GM19043 (cell line): ENCODE measurements around the gene VPREB3.

ENCODE experiments used
- ATAC-seq: cut with Tn5 transposase; IDR thresholded peaks from one replicate; pipeline ENCODE4 v1.9.1; 2021; ENCODE audit warnings: low read depth; ENCODE audit not compliant: unreplicated experiment

Gene VPREB3

GRCh38 chr22:23783265-23784150 lies 29.3 kb upstream of the VPREB3 start:
- no peak for ATAC-seq

DNA sequence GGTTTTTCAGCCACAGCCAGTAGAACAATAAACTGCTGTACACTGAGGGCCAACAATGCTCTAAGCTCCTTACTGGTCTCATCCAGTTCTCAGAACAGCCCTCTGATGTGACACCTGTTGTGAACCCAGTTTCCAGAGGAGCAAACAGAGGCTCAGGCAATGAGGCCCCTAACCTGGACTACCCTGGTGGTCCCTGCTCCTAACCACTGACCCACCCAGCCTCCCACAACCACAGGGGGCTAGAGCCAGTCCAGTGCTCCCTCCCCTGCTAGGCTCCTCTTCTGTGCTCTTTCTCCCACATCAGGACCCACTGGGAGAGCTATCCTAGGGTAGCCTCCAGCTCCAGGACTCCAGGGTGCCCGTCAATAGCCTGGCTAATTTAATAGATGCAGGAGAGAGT lies 28.5 kb upstream of the VPREB3 start:
- no peak for ATAC-seq

- ATAC-seq: no peak
Measured at GRCh38 chr22:23782252-23782651, 28.0 kb upstream of the VPREB3 start.

GRCh38 chr22:23781511-23782183 lies 27.4 kb upstream of the VPREB3 start:
- no peak for ATAC-seq

DNA sequence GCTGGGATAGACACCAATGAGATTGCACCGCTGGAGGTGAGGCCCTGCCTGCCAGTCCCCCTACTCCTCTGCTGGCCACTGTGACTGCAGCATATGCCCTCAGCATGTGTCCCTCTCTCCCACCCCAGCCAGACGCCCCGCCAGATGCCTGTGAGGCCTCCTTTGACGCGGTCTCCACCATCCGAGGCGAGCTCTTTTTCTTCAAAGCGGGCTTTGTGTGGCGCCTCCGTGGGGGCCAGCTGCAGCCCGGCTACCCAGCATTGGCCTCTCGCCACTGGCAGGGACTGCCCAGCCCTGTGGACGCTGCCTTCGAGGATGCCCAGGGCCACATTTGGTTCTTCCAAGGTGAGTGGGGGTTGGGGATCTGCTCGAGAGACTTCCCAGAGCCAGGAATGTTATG lies 26.8 kb upstream of the VPREB3 start:
- no peak for ATAC-seq

GRCh38 chr22:23780146-23780748 lies 26.0 kb upstream of the VPREB3 start:
- ATAC-seq: no peak

- no peak for ATAC-seq
Measured at GRCh38 chr22:23779731-23780130, 25.5 kb upstream of the VPREB3 start.

DNA sequence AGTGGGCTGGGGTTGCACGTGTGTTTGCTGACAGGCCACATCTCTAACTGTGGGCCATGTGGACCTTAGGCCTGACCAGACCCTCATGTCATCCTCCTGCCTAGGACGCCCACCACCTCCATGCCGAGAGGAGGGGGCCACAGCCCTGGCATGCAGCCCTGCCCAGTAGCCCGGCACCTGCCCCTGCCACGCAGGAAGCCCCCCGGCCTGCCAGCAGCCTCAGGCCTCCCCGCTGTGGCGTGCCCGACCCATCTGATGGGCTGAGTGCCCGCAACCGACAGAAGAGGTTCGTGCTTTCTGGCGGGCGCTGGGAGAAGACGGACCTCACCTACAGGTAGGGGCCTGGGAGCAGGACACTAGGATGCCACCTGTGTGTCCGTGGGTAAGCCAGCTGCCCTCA lies 24.9 kb upstream of the VPREB3 start:
- no peak for ATAC-seq

DNA sequence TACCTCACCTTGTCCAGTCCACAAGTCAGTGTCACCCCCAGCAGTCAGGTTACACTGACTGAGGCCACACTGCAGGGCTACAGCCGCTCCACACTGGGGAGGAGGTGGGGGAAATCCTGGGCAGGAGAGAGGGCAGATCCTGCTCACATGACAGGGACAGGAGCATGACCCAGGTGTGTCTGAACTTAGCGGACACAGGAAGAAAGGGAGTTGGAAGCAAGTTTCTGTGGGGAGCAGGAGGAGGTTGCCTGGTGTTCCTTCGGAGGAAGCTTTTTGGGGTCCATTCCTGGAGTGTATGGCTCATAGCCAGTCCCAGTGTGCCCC lies 24.3 kb upstream of the VPREB3 start:
- no peak for ATAC-seq

GRCh38 chr22:23777776-23778576 lies 23.8 kb upstream of the VPREB3 start:
- no peak for ATAC-seq

- ATAC-seq: no peak
Measured at GRCh38 chr22:23775779-23776375, 21.7 kb upstream of the VPREB3 start.

- ATAC-seq: no peak
Measured at GRCh38 chr22:23774922-23775436, 20.8 kb upstream of the VPREB3 start.

GRCh38 chr22:23774114-23774921 lies 20.1 kb upstream of the VPREB3 start:
- no peak for ATAC-seq

DNA sequence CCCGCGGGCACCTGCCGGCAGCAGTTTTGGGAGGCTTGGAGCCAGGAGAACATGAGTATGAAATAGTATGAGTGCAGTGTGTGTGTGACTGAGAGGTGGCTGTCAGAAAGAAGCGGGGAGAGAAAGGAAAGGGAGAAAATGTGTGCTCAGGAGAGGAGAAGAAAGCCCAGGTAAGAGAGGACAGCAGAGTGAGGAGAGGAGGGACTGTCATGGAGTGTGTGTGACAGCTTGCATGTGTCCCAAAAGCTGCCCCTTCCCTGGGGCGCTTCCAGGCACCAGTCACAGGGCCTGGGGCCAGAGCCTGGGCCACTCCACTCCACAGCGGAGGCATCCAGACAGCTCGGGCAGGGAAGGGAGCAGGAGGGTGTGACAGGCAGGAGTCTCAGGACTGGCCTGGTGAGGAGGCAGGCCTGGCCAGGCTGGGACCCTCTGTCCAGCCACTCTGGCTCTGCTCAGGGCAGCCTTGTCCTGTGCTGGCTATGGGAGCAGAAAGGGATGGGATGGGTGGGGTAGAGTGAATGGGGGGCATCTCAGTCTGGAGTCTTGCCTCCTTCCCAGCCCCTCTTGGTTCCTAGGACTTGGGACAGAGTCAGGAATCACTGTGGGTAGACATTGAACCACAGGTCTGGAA lies 19.4 kb upstream of the VPREB3 start:
- no peak for ATAC-seq

DNA sequence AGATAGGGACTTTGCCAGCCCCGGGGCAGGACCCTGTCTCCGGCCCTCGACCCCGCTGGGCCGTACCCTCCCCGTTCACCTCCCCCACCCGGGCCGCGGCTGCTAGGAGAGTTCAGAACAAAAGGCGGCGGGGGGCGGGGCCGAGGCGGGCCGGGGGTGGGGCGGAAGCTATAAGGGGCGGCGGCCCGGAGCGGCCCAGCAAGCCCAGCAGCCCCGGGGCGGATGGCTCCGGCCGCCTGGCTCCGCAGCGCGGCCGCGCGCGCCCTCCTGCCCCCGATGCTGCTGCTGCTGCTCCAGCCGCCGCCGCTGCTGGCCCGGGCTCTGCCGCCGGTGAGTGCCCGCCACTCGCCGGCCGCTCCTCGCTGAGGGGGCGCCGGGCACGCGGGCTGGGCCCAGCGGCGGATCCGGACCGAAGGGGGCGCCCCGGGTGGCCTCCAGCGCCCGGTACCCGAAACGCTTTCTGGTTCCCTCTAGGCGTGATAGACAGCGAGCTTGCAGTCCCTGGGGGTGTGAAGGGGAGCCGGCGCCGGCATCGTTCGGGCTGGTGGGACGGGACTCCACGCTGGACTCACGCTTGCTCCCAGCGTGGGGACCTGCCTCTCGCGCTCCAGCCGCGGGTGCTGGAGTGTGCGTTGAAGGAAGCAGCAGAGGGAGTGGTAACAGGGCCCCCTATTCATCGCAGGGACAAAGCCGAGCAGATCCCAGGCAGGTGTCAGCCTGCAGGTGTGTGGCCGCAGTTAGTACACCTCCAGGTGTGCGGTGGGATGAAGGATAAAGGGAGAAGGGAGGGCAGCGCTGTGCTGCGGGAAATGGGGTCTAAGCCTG lies 18.6 kb upstream of the VPREB3 start, which contains the start of gene MMP11:
TSS of gene MMP11 (plus strand) at position 201 of the 825 bp plus-strand sequence. CDS start at position 223, 22 bp downstream.
- ATAC-seq: no peak

DNA sequence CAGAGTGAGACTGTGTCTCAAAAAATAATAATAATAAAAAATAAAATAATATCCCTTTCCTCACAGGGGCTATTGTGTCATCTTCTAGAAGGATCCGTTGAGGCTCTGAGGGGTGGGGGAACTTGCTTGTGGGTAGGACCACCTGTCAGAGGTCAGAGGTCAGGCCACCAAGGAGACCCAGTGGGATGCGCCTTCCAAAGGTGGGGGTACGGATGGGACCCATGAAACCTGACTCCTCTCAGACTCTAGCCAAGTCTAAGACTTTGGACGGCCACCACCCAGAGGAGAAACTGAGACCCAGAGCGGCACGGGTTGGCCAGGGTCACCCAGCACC lies 18.1 kb upstream of the VPREB3 start:
- ATAC-seq: no peak

DNA sequence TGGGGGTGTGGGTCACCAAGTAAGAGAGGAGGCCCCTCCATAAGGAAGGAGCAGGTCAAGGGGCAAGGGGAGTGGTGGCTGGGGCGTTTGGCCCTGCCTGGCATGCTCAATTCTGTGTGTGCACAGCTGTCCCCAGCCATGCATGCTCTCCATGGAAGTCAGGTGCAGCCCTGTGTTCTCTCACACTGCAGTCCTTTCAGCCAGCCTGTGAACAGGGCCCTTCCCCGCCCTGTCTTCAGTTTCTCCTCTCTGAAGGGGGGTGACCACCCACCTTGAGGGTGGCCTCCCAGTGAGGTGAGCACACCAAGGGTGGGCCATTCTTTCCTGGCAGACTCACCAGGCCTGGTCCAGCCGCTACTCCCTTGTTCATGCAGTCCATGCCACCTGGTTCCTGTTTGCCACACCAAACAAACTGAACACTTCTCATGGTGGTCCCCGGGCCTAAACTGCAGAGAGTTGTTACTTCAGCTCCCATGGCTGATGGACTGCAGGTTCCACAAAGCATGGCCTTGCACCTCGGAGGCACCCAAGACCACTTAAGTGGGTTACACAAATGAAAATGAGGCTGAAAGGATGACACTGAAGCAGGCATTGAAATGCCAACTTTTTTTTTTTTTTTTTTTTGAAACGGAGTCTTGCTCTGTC lies 15.2 kb upstream of the VPREB3 start:
- no peak for ATAC-seq
